Neural cell (in vitro differentiated cells): ENCODE measurements around the gene NLRP7. TPM values are rescaled to one million over a fixed set of nuclear protein-coding genes. Genes with fewer than 3 reads are reported as not detected.
"Not testable (repeated sequence)": the region's sequence is repeated elsewhere in the genome, so short reads cannot be mapped to it uniquely, and the experiment has no call there.

Experiments used
- H2AFZ ChIP-seq: fragments of 200-600, 300-800 bp; sonication (generic), shearing (Covaris generic); 2 replicates; pipeline ENCODE4 v1.6.0; 2014; ENCODE audit warnings: low read depth, mild to moderate bottlenecking, antibody characterized with exemption, low read length, moderate library complexity
- H3F3A ChIP-seq: fragments of 200-600 bp; shearing (Covaris generic); 2 replicates; pipeline ENCODE4 v1.6.1; 2016; ENCODE audit warnings: mild to moderate bottlenecking, moderate library complexity, mixed read lengths, antibody characterized with exemption, low read length; ENCODE audit not compliant: insufficient read depth, poor library complexity, severe bottlenecking
- H3K27ac ChIP-seq: fragments of 200-600, 300-800 bp; sonication (generic), shearing (Covaris generic); 2 replicates; pipeline ENCODE4 v1.5.1; 2014; ENCODE audit warnings: mild to moderate bottlenecking, low read length, moderate library complexity
- H3K27me3 ChIP-seq: fragments of 300-800, 200-600 bp; sonication (generic), shearing (Covaris generic); 2 replicates; pipeline ENCODE4 v1.6.0; 2014; ENCODE audit warnings: mild to moderate bottlenecking, low read depth, low read length, moderate library complexity; ENCODE audit not compliant: insufficient read depth
- H3K36me3 ChIP-seq: fragments of 300-800, 200-600 bp; sonication (generic), shearing (Covaris generic); 2 replicates; pipeline ENCODE4 v1.5.1; 2014; ENCODE audit warnings: mild to moderate bottlenecking, antibody characterized with exemption, low read length, moderate library complexity; ENCODE audit not compliant: insufficient read depth
- H3K4me2 ChIP-seq: fragments of 300-800, 200-600 bp; sonication (generic), shearing (Covaris generic); 2 replicates; pipeline ENCODE4 v1.6.0; 2014; ENCODE audit warnings: mild to moderate bottlenecking, low read length
- H3K4me3 ChIP-seq: fragments of 300-800, 200-600 bp; sonication (generic), shearing (Covaris generic); 2 replicates; pipeline ENCODE4 v1.5.1; 2014; ENCODE audit warnings: mild to moderate bottlenecking, low read length, moderate library complexity
- H3K79me2 ChIP-seq: fragments of 200-600 bp; shearing (Covaris generic); replicated peaks from 2 replicates; pipeline ENCODE4 v1.6.0; 2014; ENCODE audit warnings: mild to moderate bottlenecking, low read length, moderate library complexity; ENCODE audit not compliant: insufficient read depth
- H3K9ac ChIP-seq: fragments of 300-800, 200-600 bp; sonication (generic), shearing (Covaris generic); 2 replicates; pipeline ENCODE4 v1.6.1; 2016; ENCODE audit warnings: mild to moderate bottlenecking, low read length, mixed read lengths
- H3K9me2 ChIP-seq: fragments of 200-600 bp; shearing (Covaris generic); 2 replicates; pipeline ENCODE4 v1.6.1; 2016; ENCODE audit warnings: mild to moderate bottlenecking, low read length, mixed read lengths; ENCODE audit not compliant: insufficient read depth
- H3K9me3 ChIP-seq: fragments of 200-600, 300-800 bp; sonication (generic), shearing (Covaris generic); 2 replicates; pipeline ENCODE4 v1.6.1; 2016; ENCODE audit warnings: mild to moderate bottlenecking, mixed run types, low read length, moderate library complexity, mixed read lengths
- H4K20me1 ChIP-seq: fragments of 200-600 bp; shearing (Covaris generic); 2 replicates; pipeline ENCODE4 v1.6.1; 2016; ENCODE audit warnings: mild to moderate bottlenecking, mixed run types; ENCODE audit not compliant: insufficient read depth
- CTCF ChIP-seq: fragments of 450-650 bp; IDR thresholded peaks from 2 replicates; pipeline ENCODE4 v1.5.1; 2014; ENCODE audit warnings: antibody characterized with exemption, mild to moderate bottlenecking, moderate library complexity; ENCODE audit not compliant: poor library complexity, severe bottlenecking
- EP300 ChIP-seq: fragments of 450-650 bp; conservative IDR thresholded peaks from 2 replicates; pipeline ENCODE4 v1.6.1; 2014; ENCODE audit warnings: antibody characterized with exemption, mild to moderate bottlenecking, moderate library complexity; ENCODE audit not compliant: poor library complexity, severe bottlenecking
- EZH2 ChIP-seq: fragments of 200-600, 300-800 bp; shearing (Covaris generic), sonication (generic); IDR thresholded peaks from 2 replicates; pipeline ENCODE4 v1.6.1; 2014; ENCODE audit warnings: antibody characterized with exemption, low read length, borderline replicate concordance, mild to moderate bottlenecking; ENCODE audit not compliant: insufficient read depth, poor library complexity, severe bottlenecking
- RAD21 ChIP-seq: fragments of 450-650 bp; conservative IDR thresholded peaks from 2 replicates; pipeline ENCODE4 v1.6.1; 2014; ENCODE audit warnings: antibody characterized with exemption, mild to moderate bottlenecking, moderate library complexity
- REST ChIP-seq: IDR thresholded peaks from 2 replicates; pipeline ENCODE4 v1.6.1; 2012; ENCODE audit warnings: borderline replicate concordance
- SMC3 ChIP-seq: fragments of 450-650 bp; conservative IDR thresholded peaks from 2 replicates; pipeline ENCODE4 v1.6.1; 2014; ENCODE audit warnings: antibody characterized with exemption, mild to moderate bottlenecking, moderate library complexity; ENCODE audit not compliant: poor library complexity
- TAF1 ChIP-seq: IDR thresholded peaks from 2 replicates; pipeline ENCODE4 v1.6.1; 2012; ENCODE audit warnings: low read depth
- polyA plus RNA-seq: library from polyadenylated mRNA; depleted of rRNA; stranded (reverse); fragments of >200 nt; gene quantifications from 2 replicates; pipeline ENCODE4 v1.2.3, GENCODE V29; 2014

NLRP7 gene
- polyA plus RNA-seq, 1 donor from 2014 or later = not detected

- no peak overlapping the region for H3K9ac ChIP-seq
- no peaks in the 10 kb centered on the region for H3K36me3 ChIP-seq
- TF ChIP-seq EP300 (no peak), RAD21 (no peak), REST (no peak), EZH2 (no peak), TAF1 (no peak), SMC3 (no peak)
- no peaks in the 10 kb centered on the region for H3K9me2 ChIP-seq
- H3K9me3 ChIP-seq = no peaks in the 10 kb centered on the region
- H4K20me1 ChIP-seq = no peaks in the 10 kb centered on the region
- H3K27me3 ChIP-seq = no peaks in the 10 kb centered on the region
- H3K79me2 ChIP-seq = no peaks in the 10 kb centered on the region
- H3K4me3 ChIP-seq = no peak overlapping the region
- H3K4me2 ChIP-seq = no peak overlapping the region
- no peak overlapping the region for H3K27ac ChIP-seq
- H3F3A ChIP-seq = no peaks in the 10 kb centered on the region
- H2AFZ ChIP-seq = no peak overlapping the region
Measured at GRCh38 chr19:54952591-54953344, 5.4 kb upstream of the NLRP7 start.

GRCh38 chr19:54950580-54950979 is 3.2 kb upstream of the NLRP7 start:
- H3F3A ChIP-seq, H3K9me2 ChIP-seq, H3K4me3 ChIP-seq, H2AFZ ChIP-seq, H3K4me2 ChIP-seq, H3K9me3 ChIP-seq, H3K27ac ChIP-seq, H3K9ac ChIP-seq, H3K36me3 ChIP-seq, H4K20me1 ChIP-seq, H3K79me2 ChIP-seq, H3K27me3 ChIP-seq: not testable (repeated sequence)

GRCh38 chr19:54949412-54949811 is 2.1 kb upstream of the NLRP7 start:
- no peak for TF ChIP-seq CTCF
- no peak for TF ChIP-seq RAD21
- no peak for TF ChIP-seq SMC3
- no peaks in the 10 kb centered on the region for H4K20me1 ChIP-seq
- no peak overlapping the region for H3K27ac ChIP-seq
- H3K36me3 ChIP-seq = no peaks in the 10 kb centered on the region
- no peak overlapping the region for H2AFZ ChIP-seq
- no peaks in the 10 kb centered on the region for H3K27me3 ChIP-seq
- no peaks in the 10 kb centered on the region for H3K9me3 ChIP-seq
- H3K9me2 ChIP-seq = no peaks in the 10 kb centered on the region
- no peak overlapping the region for H3K9ac ChIP-seq
- no peak overlapping the region for H3K4me3 ChIP-seq
- no peaks in the 10 kb centered on the region for H3K79me2 ChIP-seq
- H3F3A ChIP-seq = no peaks in the 10 kb centered on the region
- H3K4me2 ChIP-seq = no peak overlapping the region

- H3K4me3 ChIP-seq, H3K9me2 ChIP-seq, H3K9ac ChIP-seq, H3K79me2 ChIP-seq, H3F3A ChIP-seq, H4K20me1 ChIP-seq, H3K9me3 ChIP-seq, H3K4me2 ChIP-seq, H2AFZ ChIP-seq, H3K27ac ChIP-seq, H3K27me3 ChIP-seq, H3K36me3 ChIP-seq: not testable (repeated sequence)
Measured at GRCh38 chr19:54943772-54944361, 3.5 kb downstream of the NLRP7 start.

GRCh38 chr19:54939538-54939937 is 7.8 kb downstream of the NLRP7 start:
- H3K4me2 ChIP-seq, H3K27me3 ChIP-seq, H3K36me3 ChIP-seq, H4K20me1 ChIP-seq, H3K27ac ChIP-seq, H3F3A ChIP-seq, H3K9me3 ChIP-seq, H2AFZ ChIP-seq, H3K4me3 ChIP-seq, H3K9ac ChIP-seq, H3K9me2 ChIP-seq, H3K79me2 ChIP-seq: not testable (repeated sequence)
